ENCODE results near the gene SARS1.
"Not testable (repeated sequence)": the region's sequence is repeated elsewhere in the genome, so short reads cannot be mapped to it uniquely, and the experiment has no call there.

Gene SARS1

GRCh38 chr1:109213824-109214693 lies at the start of gene SARS1:
SARS1 (plus strand) TSS chr1:109213918; CDS start chr1:109213993, 75 bp downstream.
- in situ Hi-C loops (cut with MboI; ENCODE audit: low sequenced_read_pairs) = no loop called here
- Histone ChIP-seq H3K4me3 (peak within 1 kb of the TSS; percentile 92), H3K4me1 (peaks cover 16% of the 10 kb centered on the region), H3K36me3 (replicated peaks) (peaks cover 30% of the 10 kb centered on the region), H3K9me3 (no peaks in the 10 kb centered on the region), H3K27me3 (ENCODE audit: low read depth) (no peaks in the 10 kb centered on the region)
- DNase-seq (ENCODE audit: low spot score in 2 of 2) = peak; percentile 88 to 93

- Histone ChIP-seq H3K4me3 (no peak overlapping the region), H3K9me3 (no peaks in the 10 kb centered on the region), H3K27me3 (ENCODE audit: low read depth) (no peaks in the 10 kb centered on the region), H3K36me3 (replicated peaks) (no peaks in the 10 kb centered on the region), H3K4me1 (peaks cover 13% of the 10 kb centered on the region)
- no peak for DNase-seq (ENCODE audit: low spot score in 2 of 2)
- in situ Hi-C loops (cut with MboI; ENCODE audit: low sequenced_read_pairs) = no loop called here
Measured at GRCh38 chr1:109164538-109164937, 49.2 kb upstream of the SARS1 start.

- in situ Hi-C loops (cut with MboI; ENCODE audit: low sequenced_read_pairs) = no loop called here
- DNase-seq (ENCODE audit: low spot score in 2 of 2) = peak; percentile 47 to 85
Measured at GRCh38 chr1:109167001-109167506, 46.7 kb upstream of the SARS1 start.

GRCh38 chr1:109170035-109170764 lies 43.5 kb upstream of the SARS1 start:
- DNase-seq (ENCODE audit: low spot score in 2 of 2) = no peak
- no peaks in the 10 kb centered on the region; the same call in 1 of the 2 replicates for H3K9me3 ChIP-seq
- H3K27me3 ChIP-seq (ENCODE audit: low read depth) = no peaks in the 10 kb centered on the region
- H3K36me3 ChIP-seq (replicated peaks) = no peaks in the 10 kb centered on the region
- peaks cover 13% of the 10 kb centered on the region for H3K4me1 ChIP-seq
- no peak overlapping the region for H3K4me3 ChIP-seq
- in situ Hi-C loops (cut with MboI; ENCODE audit: low sequenced_read_pairs) = no loop called here

More at GRCh38 chr1:109167001-109167506, 46.7 kb upstream of the SARS1 start:
- H3K4me3 ChIP-seq = no peak overlapping the region
- H3K27me3 ChIP-seq (ENCODE audit: low read depth) = no peaks in the 10 kb centered on the region
- H3K9me3 ChIP-seq = no peaks in the 10 kb centered on the region; the same call in 1 of the 2 replicates
- no peaks in the 10 kb centered on the region for H3K36me3 ChIP-seq (replicated peaks)
- peaks cover 13% of the 10 kb centered on the region for H3K4me1 ChIP-seq

GRCh38 chr1:109171646-109172045 lies 42.1 kb upstream of the SARS1 start:
- no peaks in the 10 kb centered on the region for H3K27me3 ChIP-seq (ENCODE audit: low read depth)
- no peaks in the 10 kb centered on the region for H3K36me3 ChIP-seq (replicated peaks)
- no peak overlapping the region for H3K4me3 ChIP-seq
- H3K9me3 ChIP-seq = no peaks in the 10 kb centered on the region; the same call in 1 of the 2 replicates
- in situ Hi-C loops (cut with MboI; ENCODE audit: low sequenced_read_pairs) = no loop called here
- DNase-seq (ENCODE audit: low spot score in 2 of 2) = no peak
- H3K4me1 ChIP-seq = peaks cover 7% of the 10 kb centered on the region

GRCh38 chr1:109176349-109176748 lies 37.4 kb upstream of the SARS1 start:
- H3K27me3 ChIP-seq (ENCODE audit: low read depth); H3K4me3 ChIP-seq; DNase-seq (ENCODE audit: low spot score in 2 of 2); H3K36me3 ChIP-seq (replicated peaks); H3K9me3 ChIP-seq; H3K4me1 ChIP-seq; in situ Hi-C loops (cut with MboI; ENCODE audit: low sequenced_read_pairs): not testable (repeated sequence)

- DNase-seq (ENCODE audit: low spot score in 2 of 2); H3K9me3 ChIP-seq; in situ Hi-C loops (cut with MboI; ENCODE audit: low sequenced_read_pairs); H3K36me3 ChIP-seq (replicated peaks); H3K27me3 ChIP-seq (ENCODE audit: low read depth); H3K4me1 ChIP-seq; H3K4me3 ChIP-seq: not testable (repeated sequence)
Measured at GRCh38 chr1:109180715-109181084, 33.0 kb upstream of the SARS1 start.

GRCh38 chr1:109181085-109181806 lies 32.5 kb upstream of the SARS1 start:
- H3K4me1 ChIP-seq = no peaks in the 10 kb centered on the region
- H3K36me3 ChIP-seq (replicated peaks) = no peaks in the 10 kb centered on the region
- no peak for DNase-seq (ENCODE audit: low spot score in 2 of 2)
- in situ Hi-C loops (cut with MboI; ENCODE audit: low sequenced_read_pairs) = no loop called here
- no peaks in the 10 kb centered on the region for H3K27me3 ChIP-seq (ENCODE audit: low read depth)
- H3K4me3 ChIP-seq = no peak overlapping the region
- H3K9me3 ChIP-seq = no peaks in the 10 kb centered on the region

GRCh38 chr1:109181807-109182163 lies 31.9 kb upstream of the SARS1 start:
- H3K9me3 ChIP-seq = no peaks in the 10 kb centered on the region
- H3K27me3 ChIP-seq (ENCODE audit: low read depth) = no peaks in the 10 kb centered on the region
- no peak for DNase-seq (ENCODE audit: low spot score in 2 of 2)
- in situ Hi-C loops (cut with MboI; ENCODE audit: low sequenced_read_pairs) = no loop called here
- H3K36me3 ChIP-seq (replicated peaks) = no peaks in the 10 kb centered on the region
- H3K4me1 ChIP-seq = no peaks in the 10 kb centered on the region
- H3K4me3 ChIP-seq = no peak overlapping the region

GRCh38 chr1:109183058-109183738 lies 30.5 kb upstream of the SARS1 start:
- H3K4me1 ChIP-seq = no peaks in the 10 kb centered on the region
- no peaks in the 10 kb centered on the region for H3K9me3 ChIP-seq
- in situ Hi-C loops (cut with MboI; ENCODE audit: low sequenced_read_pairs) = no loop called here

GRCh38 chr1:109184687-109185086 lies 29.0 kb upstream of the SARS1 start:
- H3K9me3 ChIP-seq = no peaks in the 10 kb centered on the region
- H3K4me3 ChIP-seq = no peak overlapping the region
- in situ Hi-C loops (cut with MboI; ENCODE audit: low sequenced_read_pairs) = no loop called here
- no peaks in the 10 kb centered on the region for H3K27me3 ChIP-seq (ENCODE audit: low read depth)
- no peak for DNase-seq (ENCODE audit: low spot score in 2 of 2)
- H3K36me3 ChIP-seq (replicated peaks) = no peaks in the 10 kb centered on the region
- no peaks in the 10 kb centered on the region for H3K4me1 ChIP-seq

More at GRCh38 chr1:109183058-109183738, 30.5 kb upstream of the SARS1 start:
- no peaks in the 10 kb centered on the region for H3K36me3 ChIP-seq (replicated peaks)
- no peaks in the 10 kb centered on the region for H3K27me3 ChIP-seq (ENCODE audit: low read depth)
- DNase-seq (ENCODE audit: low spot score in 2 of 2) = no peak
- H3K4me3 ChIP-seq = no peak overlapping the region

- in situ Hi-C loops (cut with MboI; ENCODE audit: low sequenced_read_pairs) = no loop called here
- Histone ChIP-seq H3K36me3 (replicated peaks) (no peaks in the 10 kb centered on the region), H3K27me3 (ENCODE audit: low read depth) (no peaks in the 10 kb centered on the region), H3K9me3 (no peaks in the 10 kb centered on the region), H3K4me1 (no peaks in the 10 kb centered on the region), H3K4me3 (no peak overlapping the region)
- no peak for DNase-seq (ENCODE audit: low spot score in 2 of 2)
Measured at GRCh38 chr1:109185357-109185756, 28.4 kb upstream of the SARS1 start.
